Endothelial cell of hepatic sinusoid (primary cell): ENCODE results near the gene FAM186B.

Experiments
- in situ Hi-C: cut with HindIII; loops from 2 replicates; pipeline ENCODE4 v1.10.0; 2017; ENCODE audit warnings: low sequenced_read_pairs

The FAM186B gene

DNA sequence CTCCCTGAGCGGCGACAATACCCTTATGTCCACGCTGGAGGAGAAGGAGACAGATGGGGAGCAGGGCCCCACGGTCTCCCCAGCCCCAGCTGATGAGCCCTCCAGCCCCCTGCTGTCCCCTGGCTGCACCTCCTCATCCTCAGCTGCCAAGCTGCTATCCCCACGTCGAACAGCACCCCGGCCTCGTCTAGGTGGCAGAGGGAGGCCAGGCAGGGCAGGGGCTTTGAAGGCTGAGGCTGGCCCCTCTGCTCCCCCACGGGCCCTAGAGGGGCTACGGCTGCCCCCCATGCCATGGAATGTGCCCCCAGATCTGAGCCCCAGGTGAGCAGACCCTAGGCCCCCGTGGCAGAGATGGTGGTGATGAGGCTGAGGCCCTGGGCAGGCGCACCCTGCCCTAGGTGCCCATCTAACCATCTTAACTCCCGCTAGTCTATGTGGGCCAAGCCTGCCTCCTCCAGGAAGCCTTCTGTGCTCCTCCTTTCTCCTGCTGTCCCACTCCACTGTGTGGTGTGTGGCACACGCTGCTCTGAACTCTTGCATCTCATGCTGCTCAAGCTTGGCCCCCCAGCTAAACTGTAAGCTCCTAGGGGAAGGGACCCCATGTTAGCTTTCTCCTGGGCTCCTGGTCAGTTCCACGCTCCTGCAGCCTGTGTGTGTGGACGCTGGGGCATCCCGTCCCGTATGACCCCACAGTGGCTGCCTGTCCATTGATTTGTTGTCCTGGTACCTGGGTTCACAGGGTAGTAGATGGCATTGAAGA lies 49.6 kb downstream of the FAM186B start:
- in situ Hi-C loops, result loop anchor here (5.0 kb wide), 1 partner anchor 44 kb away; no protein-coding TSS in a partner anchor

DNA sequence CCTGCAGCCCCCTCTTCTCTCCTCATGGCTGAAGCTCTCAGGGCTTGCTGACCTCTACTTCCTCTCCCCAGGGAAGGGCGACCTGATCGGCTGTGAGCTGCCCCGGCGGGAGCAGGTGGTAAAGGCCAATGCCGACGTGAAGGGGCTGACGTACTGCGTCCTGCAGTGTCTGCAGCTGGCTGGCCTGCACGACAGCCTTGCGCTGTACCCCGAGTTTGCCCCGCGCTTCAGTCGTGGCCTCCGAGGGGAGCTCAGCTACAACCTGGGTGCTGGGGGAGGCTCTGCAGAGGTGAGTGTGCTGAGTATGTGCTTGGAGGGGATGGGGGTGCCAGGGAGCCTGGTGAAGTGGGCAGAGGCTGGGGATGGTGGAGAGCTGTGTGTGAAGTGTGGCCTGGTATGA lies 51.2 kb downstream of the FAM186B start:
- in situ Hi-C loops, result no loop called here

DNA sequence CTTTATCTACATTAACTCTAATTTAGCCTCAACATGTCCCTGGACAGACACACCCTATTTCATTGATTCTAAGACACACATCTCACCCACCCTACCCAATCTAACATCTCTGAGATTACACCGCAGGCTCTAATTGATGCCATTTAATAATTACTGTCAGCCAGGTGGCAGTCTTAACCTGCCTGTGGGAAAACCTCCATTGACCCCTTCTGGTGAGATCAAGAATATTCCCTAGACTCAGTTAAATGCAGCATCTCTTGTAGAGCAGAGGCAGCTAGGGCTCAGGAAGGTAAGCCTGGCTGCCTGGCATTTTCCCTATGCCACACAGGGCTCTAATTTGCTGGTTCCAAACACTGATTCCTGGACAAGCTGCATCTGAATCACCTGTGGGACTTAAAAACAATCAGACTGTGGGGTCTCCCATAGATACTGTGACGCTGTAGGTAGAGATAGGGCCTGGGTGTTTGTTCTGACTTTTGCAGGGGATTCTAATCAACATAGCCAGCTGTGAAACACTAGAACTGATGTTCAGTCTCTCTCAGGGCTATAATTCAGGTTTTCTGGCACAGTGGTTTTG lies 51.8 kb downstream of the FAM186B start:
- in situ Hi-C loops, result no loop called here

DNA sequence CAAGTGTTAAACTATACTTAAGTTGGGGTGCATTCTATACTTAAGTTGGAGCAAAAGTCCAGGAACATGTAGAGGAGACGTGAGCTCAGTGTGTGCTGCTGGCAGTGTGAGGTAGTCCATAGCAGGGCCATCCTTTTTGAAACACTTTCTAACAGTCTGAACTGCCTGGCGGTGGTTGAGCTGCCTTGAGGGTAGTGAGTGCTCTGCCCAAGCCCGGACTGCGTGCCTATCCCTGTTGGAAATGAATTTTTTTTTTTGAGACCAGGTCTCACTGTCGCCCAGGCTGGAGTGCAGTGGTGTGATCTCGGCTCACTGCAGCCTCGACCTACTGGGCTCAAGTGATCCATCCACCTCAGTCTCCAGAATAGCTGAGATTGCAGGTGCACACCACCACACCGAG lies 52.5 kb downstream of the FAM186B start:
- in situ Hi-C loops, result no loop called here

GRCh38 chr12:49552425-49552824 lies 53.0 kb downstream of the FAM186B start:
- in situ Hi-C loops, result no loop called here

DNA sequence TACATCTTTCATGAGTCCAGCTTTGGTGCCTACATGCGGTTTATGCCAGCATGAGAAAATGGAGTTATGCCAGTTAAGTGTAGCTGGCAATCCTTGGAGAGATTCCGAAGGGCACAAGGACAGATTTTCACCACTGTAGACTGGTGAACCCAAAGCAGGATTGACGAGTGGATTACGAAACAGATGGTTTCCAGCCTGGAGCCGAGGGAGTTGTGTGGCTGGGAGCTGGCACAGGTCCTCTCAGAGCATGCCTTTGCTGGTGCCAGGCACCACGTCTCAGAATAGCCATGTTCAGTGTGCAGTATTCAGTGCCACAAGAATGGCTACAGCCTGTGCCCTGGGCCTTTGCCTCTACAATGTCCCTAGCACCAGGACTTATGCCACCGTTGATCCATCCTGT lies 53.4 kb downstream of the FAM186B start:
- in situ Hi-C loops, result no loop called here

DNA sequence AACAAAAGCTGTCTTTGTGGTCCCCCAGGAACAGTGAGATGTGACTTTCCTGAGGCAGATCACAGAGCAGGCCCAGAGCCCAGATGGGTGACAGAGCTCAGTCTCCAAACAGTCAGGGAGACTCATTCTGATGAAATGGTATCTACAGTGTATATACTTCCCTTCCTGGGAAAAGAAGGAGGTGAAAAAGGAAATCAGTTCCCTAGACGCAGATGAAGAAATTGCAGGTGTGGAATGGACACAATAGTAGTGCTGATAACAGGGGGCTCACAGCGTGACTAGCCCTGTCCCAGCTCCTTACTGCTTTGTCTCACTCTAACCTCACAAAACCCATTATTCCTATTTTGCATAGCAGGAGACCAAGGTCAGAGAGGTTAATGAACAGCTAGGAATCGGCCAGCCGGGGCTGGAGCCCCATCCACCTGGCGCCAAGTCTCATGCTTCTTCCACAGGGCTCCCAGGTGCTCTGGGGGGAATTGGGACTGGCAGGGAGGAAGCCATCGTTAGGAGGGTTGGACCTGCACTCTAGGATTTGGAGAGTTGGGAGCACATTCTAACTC lies 54.7 kb downstream of the FAM186B start:
- in situ Hi-C loops, result no loop called here

- in situ Hi-C loops, result no loop called here
These were observed 55.4 kb downstream of the FAM186B start for GRCh38 chr12:49549735-49550692.

GRCh38 chr12:49548822-49549648 lies 56.4 kb downstream of the FAM186B start:
- in situ Hi-C loops, result no loop called here

DNA sequence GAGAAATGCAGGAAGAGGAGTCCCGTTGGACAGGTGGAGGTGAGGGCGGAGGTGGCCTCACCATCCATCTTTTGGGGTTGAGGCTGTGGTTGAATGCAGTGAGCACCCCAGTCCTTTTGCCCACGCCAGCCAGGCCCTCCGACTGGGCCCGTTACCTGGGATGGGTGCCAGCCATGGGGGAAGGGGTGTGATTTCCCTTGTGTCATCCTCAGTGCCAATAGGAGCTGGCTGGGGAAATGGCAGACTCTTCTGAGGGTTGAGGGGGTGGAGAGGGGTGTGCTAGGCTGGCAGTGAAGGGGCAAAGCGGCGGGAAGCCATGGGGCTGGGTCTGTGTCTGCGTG lies 57.0 kb downstream of the FAM186B start:
- in situ Hi-C loops, result no loop called here

- in situ Hi-C loops, result no loop called here
These were observed 58.2 kb downstream of the FAM186B start for GRCh38 chr12:49547090-49547690.

DNA sequence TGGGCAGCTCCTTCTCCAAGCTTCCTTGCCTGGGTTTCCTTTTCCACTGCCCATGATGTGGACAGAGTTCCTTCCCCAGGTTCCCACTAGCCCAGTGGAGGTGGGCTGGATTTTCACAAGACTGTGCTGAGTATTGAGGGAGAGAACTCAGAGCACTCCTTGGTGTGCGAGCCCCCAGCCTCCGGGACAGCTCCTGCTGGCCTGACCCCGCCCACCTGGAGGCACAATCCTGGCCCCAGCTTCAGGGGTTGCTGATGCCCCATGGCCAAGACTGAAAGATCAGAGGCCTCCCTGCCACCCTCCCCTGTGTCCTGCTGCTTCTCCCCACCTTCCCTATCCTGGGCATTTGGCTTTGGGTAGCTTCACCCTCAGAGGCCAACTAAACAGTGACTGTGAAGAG lies 59.0 kb downstream of the FAM186B start:
- in situ Hi-C loops, result no loop called here

GRCh38 chr12:49545815-49546214 lies 59.6 kb downstream of the FAM186B start:
- in situ Hi-C loops, result no loop called here

DNA sequence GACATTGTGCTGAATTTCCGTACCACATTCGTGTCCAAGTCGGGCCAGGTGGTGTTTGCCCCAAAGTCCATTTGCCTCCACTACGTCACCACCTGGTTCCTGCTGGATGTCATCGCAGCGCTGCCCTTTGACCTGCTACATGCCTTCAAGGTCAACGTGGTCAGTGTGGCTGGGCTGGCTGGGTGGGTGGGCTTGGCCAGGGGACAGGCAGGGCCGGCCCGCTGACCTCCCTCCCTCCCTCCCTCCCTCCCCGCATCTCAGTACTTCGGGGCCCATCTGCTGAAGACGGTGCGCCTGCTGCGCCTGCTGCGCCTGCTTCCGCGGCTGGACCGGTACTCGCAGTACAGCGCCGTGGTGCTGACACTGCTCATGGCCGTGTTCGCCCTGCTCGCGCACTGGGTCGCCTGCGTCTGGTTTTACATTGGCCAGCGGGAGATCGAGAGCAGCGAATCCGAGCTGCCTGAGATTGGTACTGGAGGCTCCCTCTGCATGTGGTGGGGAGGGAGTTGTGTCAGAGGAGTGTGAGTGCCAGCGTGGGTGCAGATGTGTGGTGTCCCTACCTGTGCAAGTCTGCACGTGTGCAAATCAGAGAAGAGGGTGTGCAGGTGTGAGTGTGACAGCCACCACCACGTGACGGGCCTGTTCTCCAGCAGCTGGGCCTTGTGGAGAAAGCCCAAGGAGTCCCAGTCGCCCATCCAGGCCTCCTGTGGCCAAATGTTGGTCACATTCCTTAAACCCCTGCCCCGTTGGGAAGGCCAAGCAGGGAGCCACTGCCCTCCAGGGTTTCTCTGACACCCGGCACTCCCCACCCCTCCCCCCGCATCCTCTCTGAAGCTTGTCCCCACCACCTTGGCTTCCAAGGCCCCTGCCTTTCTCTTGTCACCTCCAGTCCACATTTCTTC lies 61.3 kb downstream of the FAM186B start:
- in situ Hi-C loops, result loop anchor here (5.0 kb wide), 1 partner anchor 33 kb away; no protein-coding TSS in a partner anchor

DNA sequence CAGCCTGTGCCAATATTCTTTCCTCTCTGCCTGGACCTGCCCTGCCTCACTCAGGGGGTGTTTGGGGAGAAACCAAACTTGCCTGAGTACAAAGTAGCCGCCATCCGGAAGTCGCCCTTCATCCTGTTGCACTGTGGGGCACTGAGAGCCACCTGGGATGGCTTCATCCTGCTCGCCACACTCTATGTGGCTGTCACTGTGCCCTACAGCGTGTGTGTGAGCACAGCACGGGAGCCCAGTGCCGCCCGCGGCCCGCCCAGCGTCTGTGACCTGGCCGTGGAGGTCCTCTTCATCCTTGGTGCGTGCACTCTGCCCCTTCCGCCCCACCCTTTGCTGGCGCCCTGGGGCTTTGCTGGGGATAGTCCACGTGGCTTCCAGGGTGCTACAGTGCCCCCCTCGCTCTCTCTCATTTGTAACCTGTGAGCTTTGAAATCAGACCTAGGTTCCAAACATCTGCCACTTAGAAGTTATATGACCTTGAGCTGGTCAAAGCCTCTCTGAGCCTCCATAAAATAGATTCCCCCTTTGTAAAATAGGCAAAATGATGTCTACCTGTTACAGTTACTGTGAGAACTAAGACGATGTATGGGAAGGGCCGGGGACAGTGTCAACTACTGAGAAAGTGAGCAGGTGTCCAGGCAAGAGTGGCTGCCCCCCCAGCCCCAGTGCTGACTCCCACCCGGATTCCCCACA lies 62.1 kb downstream of the FAM186B start:
- in situ Hi-C loops, result loop anchor here (5.0 kb wide), 1 partner anchor 34 kb away; no protein-coding TSS in a partner anchor

DNA sequence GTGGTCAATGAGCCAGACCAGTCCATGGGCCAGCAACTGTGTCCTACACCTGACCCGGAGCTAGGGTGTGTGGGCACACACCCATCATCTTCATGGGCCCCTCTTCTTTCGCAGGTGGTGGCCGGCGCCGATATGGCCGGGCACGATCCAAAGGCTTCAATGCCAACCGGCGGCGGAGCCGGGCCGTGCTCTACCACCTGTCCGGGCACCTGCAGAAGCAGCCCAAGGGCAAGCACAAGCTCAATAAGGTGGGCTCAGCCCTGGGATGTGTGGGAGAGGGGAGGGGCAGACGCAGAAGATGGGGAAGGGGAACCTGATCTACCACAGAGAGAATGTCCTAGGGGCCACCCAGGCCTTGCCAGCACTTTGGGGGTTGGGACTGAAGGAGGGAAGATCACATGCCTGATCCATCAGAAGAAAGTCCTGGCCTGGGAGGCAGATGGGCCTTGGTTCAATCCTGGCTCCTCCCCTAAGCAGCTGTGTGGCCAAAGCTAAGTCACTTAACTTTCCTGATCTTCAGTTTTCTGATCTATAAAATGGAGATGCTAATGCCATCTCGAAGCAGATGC lies 62.8 kb downstream of the FAM186B start:
- in situ Hi-C loops, result loop anchor here (5.0 kb wide), 1 partner anchor 35 kb away; no protein-coding TSS in a partner anchor

GRCh38 chr12:49541911-49542505 lies 63.4 kb downstream of the FAM186B start:
- in situ Hi-C loops, result loop anchor here (5.0 kb wide), 1 partner anchor 35 kb away; no protein-coding TSS in a partner anchor
